MCF 10A (cell line): ENCODE results near the gene COL13A1. TPM values are rescaled to one million over a fixed set of nuclear protein-coding genes. Genes with fewer than 3 reads are reported as not detected.

ENCODE experiments used
- BruUV-seq: library from RNA; stranded (reverse); fragments of 400-500 nt; replicated peaks from 2 replicates; lab custom pipeline; 2021; lab: Mats Ljungman, UMichigan
- CTCF ChIA-PET: fragments of 300-600 bp; sonication (Branson Sonifier 250); formaldehyde crosslinking; extraction: SDS; loops from one replicate; lab custom pipeline; 2021; ENCODE audit warnings: antibody characterized with exemption, inconsistent platforms; lab: Yijun Ruan, JAX
- POLR2A ChIA-PET: fragments of 300-600, 350-650 bp; sonication (Branson Sonifier 250); formaldehyde crosslinking; extraction: SDS; loops from one replicate; lab custom pipeline; 2020; ENCODE audit warnings: antibody characterized with exemption, inconsistent platforms; lab: Yijun Ruan, JAX
- DNase-seq: peaks from one replicate; pipeline ENCODE4 v3.0.0-alpha.2; 2018; ENCODE audit not compliant: unreplicated experiment
- H3K27ac Mint-ChIP-seq: one replicate; pipeline ENCODE4 v1.8.0; 2022; ENCODE audit warnings: mild to moderate bottlenecking, low read depth, mixed read lengths; ENCODE audit not compliant: unreplicated experiment
- H3K27me3 Mint-ChIP-seq: one replicate; pipeline ENCODE4 v1.8.0; 2022; ENCODE audit warnings: mixed read lengths; ENCODE audit not compliant: insufficient read depth, unreplicated experiment
- H3K36me3 Mint-ChIP-seq: one replicate; pipeline ENCODE4 v1.8.0; 2022; ENCODE audit warnings: mild to moderate bottlenecking, moderate library complexity, mixed read lengths; ENCODE audit not compliant: insufficient read depth, unreplicated experiment
- H3K4me1 Mint-ChIP-seq: one replicate; pipeline ENCODE4 v1.8.0; 2022; ENCODE audit warnings: mixed read lengths; ENCODE audit not compliant: insufficient read depth, unreplicated experiment
- H3K4me3 Mint-ChIP-seq: one replicate; pipeline ENCODE4 v1.8.0; 2022; ENCODE audit warnings: mild to moderate bottlenecking, moderate library complexity, mixed read lengths; ENCODE audit not compliant: unreplicated experiment
- H3K9me3 Mint-ChIP-seq: one replicate; pipeline ENCODE4 v1.8.0; 2022; ENCODE audit warnings: mixed read lengths; ENCODE audit not compliant: unreplicated experiment
- intact Hi-C: fragments of 100-400 bp; cut with micrococcal nuclease; formaldehyde crosslinking; loops from 2 replicates; pipeline ENCODE4 v1.14.1; 2022
- total RNA-seq: library from RNA; stranded (reverse); gene quantifications from 2 replicates; pipeline ENCODE4 v1.2.3, GENCODE V29; 2022
- TF ChIP-seq, protein P1 (sequence below): fragments of 200-600 bp; IDR thresholded peaks from one replicate; pipeline ENCODE4 v1.8.0; 2022; ENCODE audit warnings: antibody characterized with exemption, mild to moderate bottlenecking; ENCODE audit not compliant: unreplicated experiment

COL13A1 gene
- total RNA-seq, 1 experiment from 2014 or later = 0.47 TPM

DNA sequence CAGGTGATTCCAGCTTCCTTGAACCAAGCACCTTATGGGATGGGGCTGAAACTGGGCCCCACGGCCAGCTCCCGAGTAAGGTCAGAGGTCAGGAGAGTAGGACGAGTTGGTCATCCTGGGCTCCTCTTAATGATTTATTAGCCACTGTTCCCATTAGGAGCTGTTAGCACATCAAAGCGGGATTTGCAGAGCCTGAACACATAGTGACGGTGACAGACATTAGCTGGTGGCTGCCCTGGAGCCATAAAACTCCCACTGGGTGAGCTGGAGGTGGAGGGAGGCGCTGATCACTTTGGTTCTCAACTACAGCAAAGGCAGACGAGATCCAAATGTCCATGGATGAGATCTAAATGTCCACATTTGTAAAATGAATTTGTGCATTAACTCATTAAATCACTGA, 48.1 kb downstream of the COL13A1 start:
- CTCF ChIA-PET = interaction anchor here (1.2 kb wide), 1 partner anchor 12 kb away, joined by 4 read pairs; no protein-coding TSS in a partner anchor
- H3K4me3 Mint-ChIP-seq = no peak overlapping the region
- TF ChIP-seq, protein P1, sequence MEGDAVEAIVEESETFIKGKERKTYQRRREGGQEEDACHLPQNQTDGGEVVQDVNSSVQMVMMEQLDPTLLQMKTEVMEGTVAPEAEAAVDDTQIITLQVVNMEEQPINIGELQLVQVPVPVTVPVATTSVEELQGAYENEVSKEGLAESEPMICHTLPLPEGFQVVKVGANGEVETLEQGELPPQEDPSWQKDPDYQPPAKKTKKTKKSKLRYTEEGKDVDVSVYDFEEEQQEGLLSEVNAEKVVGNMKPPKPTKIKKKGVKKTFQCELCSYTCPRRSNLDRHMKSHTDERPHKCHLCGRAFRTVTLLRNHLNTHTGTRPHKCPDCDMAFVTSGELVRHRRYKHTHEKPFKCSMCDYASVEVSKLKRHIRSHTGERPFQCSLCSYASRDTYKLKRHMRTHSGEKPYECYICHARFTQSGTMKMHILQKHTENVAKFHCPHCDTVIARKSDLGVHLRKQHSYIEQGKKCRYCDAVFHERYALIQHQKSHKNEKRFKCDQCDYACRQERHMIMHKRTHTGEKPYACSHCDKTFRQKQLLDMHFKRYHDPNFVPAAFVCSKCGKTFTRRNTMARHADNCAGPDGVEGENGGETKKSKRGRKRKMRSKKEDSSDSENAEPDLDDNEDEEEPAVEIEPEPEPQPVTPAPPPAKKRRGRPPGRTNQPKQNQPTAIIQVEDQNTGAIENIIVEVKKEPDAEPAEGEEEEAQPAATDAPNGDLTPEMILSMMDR = no peak
- DNase-seq = no peak
- H3K36me3 Mint-ChIP-seq = no peaks in the 10 kb centered on the region
- POLR2A ChIA-PET = no interaction called here
- no peaks in the 10 kb centered on the region for H3K27me3 Mint-ChIP-seq
- intact Hi-C loops = no loop called here
- no TSS peak for BruUV-seq
- H3K4me1 Mint-ChIP-seq = no peaks in the 10 kb centered on the region
- no peak overlapping the region for H3K27ac Mint-ChIP-seq
- H3K9me3 Mint-ChIP-seq = no peaks in the 10 kb centered on the region

DNA sequence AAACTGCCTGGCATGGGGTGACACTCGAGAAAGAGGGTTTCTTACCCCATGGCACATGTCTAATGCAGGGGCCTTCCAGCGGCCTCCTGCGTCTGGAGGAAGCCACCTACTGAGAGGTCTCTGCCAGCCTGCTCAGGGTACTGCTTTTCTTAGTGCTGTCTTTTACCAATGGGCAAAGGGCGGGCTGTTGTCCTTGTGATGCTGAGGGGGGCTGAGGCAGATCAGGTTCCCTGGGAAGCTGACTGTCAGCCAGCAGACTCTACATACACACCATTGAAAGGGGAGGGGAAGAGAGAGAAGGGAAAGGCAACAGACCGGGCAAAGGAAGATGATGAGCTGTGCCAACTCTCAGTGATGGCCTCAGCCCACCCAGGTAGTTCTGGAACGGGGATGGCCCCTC, 48.7 kb downstream of the COL13A1 start:
- H3K36me3 Mint-ChIP-seq = no peaks in the 10 kb centered on the region
- BruUV-seq = no TSS peak
- ChIA-PET POLR2A (no interaction called here), CTCF (interaction anchor here (1.2 kb wide), 1 partner anchor 11 kb away, joined by 4 read pairs; no protein-coding TSS in a partner anchor)
- no peak overlapping the region for H3K27ac Mint-ChIP-seq
- H3K9me3 Mint-ChIP-seq = no peaks in the 10 kb centered on the region
- H3K27me3 Mint-ChIP-seq = no peaks in the 10 kb centered on the region
- H3K4me3 Mint-ChIP-seq = no peak overlapping the region
- intact Hi-C loops = no loop called here
- no peaks in the 10 kb centered on the region for H3K4me1 Mint-ChIP-seq
- TF ChIP-seq, protein P1 = no peak
- no peak for DNase-seq

DNA sequence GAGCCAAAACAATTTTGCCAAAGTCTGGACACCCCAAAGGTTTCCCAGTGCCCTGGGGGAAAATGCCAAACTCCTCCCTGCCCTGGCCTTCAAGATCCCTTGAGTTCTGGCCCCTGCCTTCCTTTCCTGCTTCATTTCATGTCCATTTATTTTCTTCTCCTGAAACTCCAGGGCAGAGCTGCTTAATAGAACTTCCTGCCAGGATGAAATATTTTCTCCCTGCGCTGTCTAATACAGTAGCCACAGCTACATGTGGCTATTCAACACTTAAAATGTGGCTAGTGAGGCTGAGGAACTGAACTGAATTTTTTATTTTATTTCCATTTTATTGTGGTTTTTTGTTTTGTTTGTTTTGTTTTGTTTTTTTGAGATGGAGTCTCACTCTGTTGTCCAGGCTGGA, 49.6 kb downstream of the COL13A1 start:
- Mint-ChIP-seq H3K9me3 (no peaks in the 10 kb centered on the region), H3K27me3 (no peaks in the 10 kb centered on the region), H3K36me3 (no peaks in the 10 kb centered on the region), H3K4me1 (no peaks in the 10 kb centered on the region), H3K27ac (no peak overlapping the region), H3K4me3 (no peak overlapping the region)
- BruUV-seq = no TSS peak
- intact Hi-C loops = no loop called here
- TF ChIP-seq, protein P1 = no peak
- CTCF ChIA-PET = interaction anchor here (0.5 to 1.7 kb wide), 3 partner anchors 10 to 184 kb away, joined by 3 to 4 read pairs (median 4); no protein-coding TSS in a partner anchor
- DNase-seq = no peak
- POLR2A ChIA-PET = no interaction called here

DNA sequence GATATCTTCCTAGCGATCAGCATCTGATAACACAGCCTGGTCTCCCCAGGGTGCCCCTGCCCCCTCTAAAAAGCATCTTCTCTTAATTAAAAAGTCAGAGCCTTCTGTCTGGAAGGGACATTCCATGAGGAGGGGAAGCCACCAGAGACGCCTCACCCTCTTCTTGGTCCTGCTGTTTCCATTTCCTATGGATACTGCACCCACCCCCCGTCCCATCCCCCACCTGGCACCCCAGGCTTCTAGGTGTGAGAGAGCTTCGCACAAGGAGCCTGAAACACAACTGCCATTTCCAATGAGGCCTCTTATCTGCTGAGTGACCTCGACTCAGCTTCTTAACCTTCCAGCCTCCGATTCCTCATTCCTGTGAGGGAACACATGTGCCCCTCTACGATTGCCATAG, 51.4 kb downstream of the COL13A1 start:
- no TSS peak for BruUV-seq
- H3K4me1 Mint-ChIP-seq = no peaks in the 10 kb centered on the region
- TF ChIP-seq, protein P1 = no peak
- H3K27me3 Mint-ChIP-seq = no peaks in the 10 kb centered on the region
- H3K27ac Mint-ChIP-seq = no peak overlapping the region
- H3K9me3 Mint-ChIP-seq = no peaks in the 10 kb centered on the region
- ChIA-PET POLR2A (interaction anchor here (1.1 kb wide), 1 partner anchor 22 kb away, joined by 5 read pairs; no protein-coding TSS in a partner anchor), CTCF (no interaction called here)
- intact Hi-C loops = no loop called here
- no peaks in the 10 kb centered on the region for H3K36me3 Mint-ChIP-seq
- no peak overlapping the region for H3K4me3 Mint-ChIP-seq
- DNase-seq = no peak
